GM23338 (cell line): ENCODE measurements around the gene MARCHF3. TPM values are rescaled to one million over a fixed set of nuclear protein-coding genes. Genes with fewer than 3 reads are reported as not detected.

Source experiments
- ATAC-seq: fragments of 200-7000 bp; cut with Tn5 transposase; 3 replicates; pipeline ENCODE4 v1.9.1; 2020
- DNase-seq: peaks from one replicate; pipeline ENCODE4 v3.0.0-alpha.2; 2015; ENCODE audit warnings: low spot score
- H2AFZ ChIP-seq: fragments of 200-600 bp; sonication (generic); 2 replicates; pipeline ENCODE4 v1.8.0; 2016; ENCODE audit warnings: antibody characterized with exemption, mild to moderate bottlenecking, moderate library complexity
- H3F3A ChIP-seq: fragments of 200-600 bp; sonication (generic); replicated peaks from 2 replicates; pipeline ENCODE4 v1.8.0; 2017; ENCODE audit warnings: antibody characterized with exemption, mixed run types, low read depth
- H3K27ac ChIP-seq: fragments of 200-600 bp; sonication (generic); 2 replicates; pipeline ENCODE4 v1.6.1; 2016; ENCODE audit warnings: low read depth
- H3K27me3 ChIP-seq: fragments of 200-600 bp; sonication (generic); 2 replicates; pipeline ENCODE4 v1.8.0; 2016; ENCODE audit warnings: mild to moderate bottlenecking, mixed run types, moderate library complexity; ENCODE audit not compliant: insufficient read depth
- H3K36me3 ChIP-seq: fragments of 200-600 bp; sonication (generic); 2 replicates; pipeline ENCODE4 v1.8.0; 2016; ENCODE audit warnings: mild to moderate bottlenecking; ENCODE audit not compliant: insufficient read depth
- H3K4me1 ChIP-seq: fragments of 200-600 bp; sonication (generic); 2 replicates; pipeline ENCODE4 v1.8.0; 2016; ENCODE audit warnings: mild to moderate bottlenecking, moderate library complexity; ENCODE audit not compliant: insufficient read depth
- H3K4me2 ChIP-seq: fragments of 200-600 bp; sonication (generic); 2 replicates; pipeline ENCODE4 v1.7.1; 2017; ENCODE audit warnings: mixed run types
- H3K4me3 ChIP-seq: fragments of 200-600 bp; sonication (generic); 2 replicates; pipeline ENCODE4 v1.6.1; 2016; ENCODE audit warnings: mixed run types
- H3K79me2 ChIP-seq: fragments of 200-600 bp; sonication (generic); replicated peaks from 2 replicates; pipeline ENCODE4 v1.8.0; 2017; ENCODE audit warnings: mild to moderate bottlenecking; ENCODE audit not compliant: insufficient read depth
- H3K9me2 ChIP-seq: fragments of 200-600 bp; sonication (generic); 2 replicates; pipeline ENCODE4 v1.8.0; 2017; ENCODE audit not compliant: insufficient read depth
- H4K20me1 ChIP-seq: fragments of 200-600 bp; sonication (generic); replicated peaks from 2 replicates; pipeline ENCODE4 v1.8.0; 2017; ENCODE audit warnings: mild to moderate bottlenecking; ENCODE audit not compliant: insufficient read depth
- H3K27ac Mint-ChIP-seq: 2 replicates; pipeline ENCODE4 v1.8.0; 2020; ENCODE audit warnings: inconsistent platforms, mild to moderate bottlenecking, moderate library complexity, mixed read lengths
- H3K27me3 Mint-ChIP-seq: 3 replicates; pipeline ENCODE4 v1.8.0; 2022; ENCODE audit warnings: low read depth, mild to moderate bottlenecking, moderate library complexity, mixed read lengths, inconsistent platforms; ENCODE audit not compliant: insufficient read depth, poor library complexity
- H3K36me3 Mint-ChIP-seq: 3 replicates; pipeline ENCODE4 v1.8.0; 2021; ENCODE audit warnings: low read depth, mild to moderate bottlenecking, inconsistent platforms, moderate library complexity, mixed read lengths
- H3K4me1 Mint-ChIP-seq: 3 replicates; pipeline ENCODE4 v1.8.0; 2020; ENCODE audit warnings: mild to moderate bottlenecking, inconsistent platforms, mixed read lengths
- H3K4me3 Mint-ChIP-seq: 3 replicates; pipeline ENCODE4 v1.8.0; 2021; ENCODE audit warnings: moderate library complexity, mild to moderate bottlenecking, inconsistent platforms, mixed read lengths
- H3K9me3 Mint-ChIP-seq: 3 replicates; pipeline ENCODE4 v1.8.0; 2020; ENCODE audit warnings: moderate library complexity, mild to moderate bottlenecking, inconsistent platforms, mixed read lengths
- CREB1 ChIP-seq: fragments of 250-450 bp; sonication (Bioruptor Pico); IDR thresholded peaks from 2 replicates; pipeline ENCODE4 v1.5.0; 2020; ENCODE audit warnings: low read depth, mild to moderate bottlenecking, moderate library complexity
- EZH2 ChIP-seq: fragments of 200-600 bp; sonication (generic); IDR thresholded peaks from one replicate; pipeline ENCODE4 v1.8.0; 2017; ENCODE audit warnings: antibody characterized with exemption, mild to moderate bottlenecking, low read depth; ENCODE audit not compliant: unreplicated experiment
- EZH2phosphoT487 ChIP-seq: fragments of 200-600 bp; sonication (generic); IDR thresholded peaks from one replicate; pipeline ENCODE4 v1.8.1; 2018; ENCODE audit warnings: antibody characterized with exemption; ENCODE audit not compliant: unreplicated experiment
- JUNB ChIP-seq: IDR thresholded peaks from one replicate; pipeline ENCODE4 v1.6.1; 2016; ENCODE audit warnings: antibody characterized with exemption; ENCODE audit not compliant: unreplicated experiment
- NANOG ChIP-seq: IDR thresholded peaks from 2 replicates; pipeline ENCODE4 v1.6.1; 2016; ENCODE audit warnings: antibody characterized with exemption, borderline replicate concordance
- POLR2AphosphoS5 ChIP-seq: IDR thresholded peaks from 2 replicates; pipeline ENCODE4 v1.6.1; 2016; ENCODE audit warnings: antibody characterized with exemption, low read depth
- STAT1 ChIP-seq: IDR thresholded peaks from one replicate; pipeline ENCODE4 v1.6.1; 2016; ENCODE audit warnings: antibody characterized with exemption; ENCODE audit not compliant: unreplicated experiment
- ZNF114 ChIP-seq: fragments of 250-450 bp; sonication (Bioruptor Pico); IDR thresholded peaks from 2 replicates; pipeline ENCODE4 v1.5.0; 2020; ENCODE audit warnings: mild to moderate bottlenecking, moderate library complexity
- ZNF331 ChIP-seq: fragments of 250-450 bp; sonication (Bioruptor Pico); IDR thresholded peaks from 2 replicates; pipeline ENCODE4 v1.5.0; 2020; ENCODE audit warnings: low read depth, mild to moderate bottlenecking, moderate library complexity
- polyA plus RNA-seq: library from polyadenylated mRNA; unstranded; fragments of >200 nt; fragmentation: Nextera tagmentation; extraction: Ambion mirVana; gene quantifications from 2 replicates; pipeline ENCODE4 v1.2.1, GENCODE V29; 2016
- total RNA-seq: library from RNA; depleted of rRNA; stranded (reverse); fragments of >200 nt; shearing (Covaris generic); gene quantifications from 2 replicates; pipeline ENCODE4 v1.2.3, GENCODE V29; 2014
- TF ChIP-seq, protein P1 (sequence below), 2 experiments: fragments of 200-600 bp in 1 of 2; sonication (generic) in 1 of 2; conservative IDR thresholded peaks; 2 replicates each; pipeline versions ENCODE4 v1.5.1 to v1.6.1; 2016 to 2017; ENCODE audit warnings: antibody characterized with exemption in 2 of 2, low read depth in 2 of 2, mild to moderate bottlenecking in 2 of 2, moderate library complexity in 1 of 2
- TF ChIP-seq, protein P2 (sequence below): IDR thresholded peaks from one replicate; pipeline ENCODE4 v1.6.1; 2018; ENCODE audit warnings: antibody characterized with exemption; ENCODE audit not compliant: unreplicated experiment
- TF ChIP-seq, protein P3 (sequence below): IDR thresholded peaks from 2 replicates; pipeline ENCODE4 v1.6.1; 2016; ENCODE audit warnings: antibody characterized with exemption
- TF ChIP-seq, protein P4 (sequence below): fragments of 250-450 bp; sonication (Bioruptor Pico); IDR thresholded peaks from 2 replicates; pipeline ENCODE4 v1.5.0; 2020; ENCODE audit warnings: mild to moderate bottlenecking, moderate library complexity

Gene MARCHF3
- total and polyA plus RNA-seq, 2 experiments from 2014 or later: 7.0 to 12.7 TPM

DNA sequence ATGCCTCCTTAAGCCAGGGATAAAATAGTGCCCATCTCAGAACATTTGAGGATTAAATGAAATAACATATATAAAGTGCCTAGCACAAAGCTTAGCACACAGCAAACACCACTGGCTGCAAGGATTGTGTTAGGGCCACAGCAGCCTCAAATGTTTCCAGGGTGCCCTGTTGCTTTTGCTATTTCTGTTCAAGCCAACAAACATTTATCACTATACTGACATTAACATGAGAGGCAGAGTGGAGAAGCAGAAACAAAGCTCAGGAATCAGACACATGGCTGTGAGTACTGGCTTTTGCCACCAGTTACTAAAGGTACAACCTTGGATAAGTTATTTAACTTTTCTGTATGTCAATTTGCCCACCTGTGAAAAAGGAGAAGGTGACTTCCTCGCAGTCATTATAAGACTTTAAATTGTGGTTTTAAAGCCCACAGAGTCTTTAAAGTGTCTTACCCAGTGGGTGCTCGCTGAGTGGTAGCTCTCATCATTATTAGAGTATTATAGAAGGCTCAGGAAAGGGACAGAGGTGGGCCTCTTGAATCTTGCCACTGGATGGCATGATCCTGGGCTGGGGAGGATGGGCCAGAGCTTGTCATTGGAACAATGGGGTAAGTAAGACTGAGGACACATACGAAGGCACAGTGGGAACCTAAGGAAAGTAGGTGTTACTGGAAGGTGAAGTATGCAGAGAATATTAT is 98.2 kb downstream of the MARCHF3 start:
- ATAC-seq (no peak), DNase-seq (no peak)
- Histone ChIP-seq H3K27me3 (no peaks in the 10 kb centered on the region), H3K27ac (no peak overlapping the region), H3K9me2 (peaks cover 6% of the 10 kb centered on the region; the same call in 1 of the 2 replicates), H3F3A (no peaks in the 10 kb centered on the region), H3K4me3 (no peak overlapping the region), H3K36me3 (0 out of 2 replicates have a peak, but pooled peaks cover 3% of the 10 kb centered on the region), H3K4me1 (peaks cover 11% of the 10 kb centered on the region; the same call in 1 of the 2 replicates), H4K20me1 (no peaks in the 10 kb centered on the region), H2AFZ (no peak overlapping the region), H3K79me2 (0 out of 2 replicates have a peak, but pooled peaks cover under 1% of the 10 kb centered on the region), H3K4me2 (no peak overlapping the region)
- Mint-ChIP-seq H3K9me3 (no peaks in the 10 kb centered on the region), H3K36me3 (no peaks in the 10 kb centered on the region), H3K27me3 (peaks cover 2% of the 10 kb centered on the region), H3K4me1 (peaks cover 14% of the 10 kb centered on the region), H3K27ac (no peak overlapping the region), H3K4me3 (no peak overlapping the region)
- TF ChIP-seq ZNF114 (CRISPR knock-in tag) (no peak), JUNB (no peak), NANOG (no peak), CREB1 (no peak), ZNF331 (CRISPR knock-in tag) (no peak), STAT1 (no peak), EZH2 (no peak), POLR2AphosphoS5 (no peak), EZH2phosphoT487 (no peak)
- TF ChIP-seq, protein P1, sequence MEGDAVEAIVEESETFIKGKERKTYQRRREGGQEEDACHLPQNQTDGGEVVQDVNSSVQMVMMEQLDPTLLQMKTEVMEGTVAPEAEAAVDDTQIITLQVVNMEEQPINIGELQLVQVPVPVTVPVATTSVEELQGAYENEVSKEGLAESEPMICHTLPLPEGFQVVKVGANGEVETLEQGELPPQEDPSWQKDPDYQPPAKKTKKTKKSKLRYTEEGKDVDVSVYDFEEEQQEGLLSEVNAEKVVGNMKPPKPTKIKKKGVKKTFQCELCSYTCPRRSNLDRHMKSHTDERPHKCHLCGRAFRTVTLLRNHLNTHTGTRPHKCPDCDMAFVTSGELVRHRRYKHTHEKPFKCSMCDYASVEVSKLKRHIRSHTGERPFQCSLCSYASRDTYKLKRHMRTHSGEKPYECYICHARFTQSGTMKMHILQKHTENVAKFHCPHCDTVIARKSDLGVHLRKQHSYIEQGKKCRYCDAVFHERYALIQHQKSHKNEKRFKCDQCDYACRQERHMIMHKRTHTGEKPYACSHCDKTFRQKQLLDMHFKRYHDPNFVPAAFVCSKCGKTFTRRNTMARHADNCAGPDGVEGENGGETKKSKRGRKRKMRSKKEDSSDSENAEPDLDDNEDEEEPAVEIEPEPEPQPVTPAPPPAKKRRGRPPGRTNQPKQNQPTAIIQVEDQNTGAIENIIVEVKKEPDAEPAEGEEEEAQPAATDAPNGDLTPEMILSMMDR (conservative IDR thresholded peaks at IDR 0.05; ENCODE audit: low read depth in 2 of 2): no peak
- TF ChIP-seq, protein P2, sequence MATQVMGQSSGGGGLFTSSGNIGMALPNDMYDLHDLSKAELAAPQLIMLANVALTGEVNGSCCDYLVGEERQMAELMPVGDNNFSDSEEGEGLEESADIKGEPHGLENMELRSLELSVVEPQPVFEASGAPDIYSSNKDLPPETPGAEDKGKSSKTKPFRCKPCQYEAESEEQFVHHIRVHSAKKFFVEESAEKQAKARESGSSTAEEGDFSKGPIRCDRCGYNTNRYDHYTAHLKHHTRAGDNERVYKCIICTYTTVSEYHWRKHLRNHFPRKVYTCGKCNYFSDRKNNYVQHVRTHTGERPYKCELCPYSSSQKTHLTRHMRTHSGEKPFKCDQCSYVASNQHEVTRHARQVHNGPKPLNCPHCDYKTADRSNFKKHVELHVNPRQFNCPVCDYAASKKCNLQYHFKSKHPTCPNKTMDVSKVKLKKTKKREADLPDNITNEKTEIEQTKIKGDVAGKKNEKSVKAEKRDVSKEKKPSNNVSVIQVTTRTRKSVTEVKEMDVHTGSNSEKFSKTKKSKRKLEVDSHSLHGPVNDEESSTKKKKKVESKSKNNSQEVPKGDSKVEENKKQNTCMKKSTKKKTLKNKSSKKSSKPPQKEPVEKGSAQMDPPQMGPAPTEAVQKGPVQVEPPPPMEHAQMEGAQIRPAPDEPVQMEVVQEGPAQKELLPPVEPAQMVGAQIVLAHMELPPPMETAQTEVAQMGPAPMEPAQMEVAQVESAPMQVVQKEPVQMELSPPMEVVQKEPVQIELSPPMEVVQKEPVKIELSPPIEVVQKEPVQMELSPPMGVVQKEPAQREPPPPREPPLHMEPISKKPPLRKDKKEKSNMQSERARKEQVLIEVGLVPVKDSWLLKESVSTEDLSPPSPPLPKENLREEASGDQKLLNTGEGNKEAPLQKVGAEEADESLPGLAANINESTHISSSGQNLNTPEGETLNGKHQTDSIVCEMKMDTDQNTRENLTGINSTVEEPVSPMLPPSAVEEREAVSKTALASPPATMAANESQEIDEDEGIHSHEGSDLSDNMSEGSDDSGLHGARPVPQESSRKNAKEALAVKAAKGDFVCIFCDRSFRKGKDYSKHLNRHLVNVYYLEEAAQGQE: no peak
- TF ChIP-seq, protein P3, sequence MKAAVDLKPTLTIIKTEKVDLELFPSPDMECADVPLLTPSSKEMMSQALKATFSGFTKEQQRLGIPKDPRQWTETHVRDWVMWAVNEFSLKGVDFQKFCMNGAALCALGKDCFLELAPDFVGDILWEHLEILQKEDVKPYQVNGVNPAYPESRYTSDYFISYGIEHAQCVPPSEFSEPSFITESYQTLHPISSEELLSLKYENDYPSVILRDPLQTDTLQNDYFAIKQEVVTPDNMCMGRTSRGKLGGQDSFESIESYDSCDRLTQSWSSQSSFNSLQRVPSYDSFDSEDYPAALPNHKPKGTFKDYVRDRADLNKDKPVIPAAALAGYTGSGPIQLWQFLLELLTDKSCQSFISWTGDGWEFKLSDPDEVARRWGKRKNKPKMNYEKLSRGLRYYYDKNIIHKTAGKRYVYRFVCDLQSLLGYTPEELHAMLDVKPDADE: no peak
- TF ChIP-seq, protein P4, sequence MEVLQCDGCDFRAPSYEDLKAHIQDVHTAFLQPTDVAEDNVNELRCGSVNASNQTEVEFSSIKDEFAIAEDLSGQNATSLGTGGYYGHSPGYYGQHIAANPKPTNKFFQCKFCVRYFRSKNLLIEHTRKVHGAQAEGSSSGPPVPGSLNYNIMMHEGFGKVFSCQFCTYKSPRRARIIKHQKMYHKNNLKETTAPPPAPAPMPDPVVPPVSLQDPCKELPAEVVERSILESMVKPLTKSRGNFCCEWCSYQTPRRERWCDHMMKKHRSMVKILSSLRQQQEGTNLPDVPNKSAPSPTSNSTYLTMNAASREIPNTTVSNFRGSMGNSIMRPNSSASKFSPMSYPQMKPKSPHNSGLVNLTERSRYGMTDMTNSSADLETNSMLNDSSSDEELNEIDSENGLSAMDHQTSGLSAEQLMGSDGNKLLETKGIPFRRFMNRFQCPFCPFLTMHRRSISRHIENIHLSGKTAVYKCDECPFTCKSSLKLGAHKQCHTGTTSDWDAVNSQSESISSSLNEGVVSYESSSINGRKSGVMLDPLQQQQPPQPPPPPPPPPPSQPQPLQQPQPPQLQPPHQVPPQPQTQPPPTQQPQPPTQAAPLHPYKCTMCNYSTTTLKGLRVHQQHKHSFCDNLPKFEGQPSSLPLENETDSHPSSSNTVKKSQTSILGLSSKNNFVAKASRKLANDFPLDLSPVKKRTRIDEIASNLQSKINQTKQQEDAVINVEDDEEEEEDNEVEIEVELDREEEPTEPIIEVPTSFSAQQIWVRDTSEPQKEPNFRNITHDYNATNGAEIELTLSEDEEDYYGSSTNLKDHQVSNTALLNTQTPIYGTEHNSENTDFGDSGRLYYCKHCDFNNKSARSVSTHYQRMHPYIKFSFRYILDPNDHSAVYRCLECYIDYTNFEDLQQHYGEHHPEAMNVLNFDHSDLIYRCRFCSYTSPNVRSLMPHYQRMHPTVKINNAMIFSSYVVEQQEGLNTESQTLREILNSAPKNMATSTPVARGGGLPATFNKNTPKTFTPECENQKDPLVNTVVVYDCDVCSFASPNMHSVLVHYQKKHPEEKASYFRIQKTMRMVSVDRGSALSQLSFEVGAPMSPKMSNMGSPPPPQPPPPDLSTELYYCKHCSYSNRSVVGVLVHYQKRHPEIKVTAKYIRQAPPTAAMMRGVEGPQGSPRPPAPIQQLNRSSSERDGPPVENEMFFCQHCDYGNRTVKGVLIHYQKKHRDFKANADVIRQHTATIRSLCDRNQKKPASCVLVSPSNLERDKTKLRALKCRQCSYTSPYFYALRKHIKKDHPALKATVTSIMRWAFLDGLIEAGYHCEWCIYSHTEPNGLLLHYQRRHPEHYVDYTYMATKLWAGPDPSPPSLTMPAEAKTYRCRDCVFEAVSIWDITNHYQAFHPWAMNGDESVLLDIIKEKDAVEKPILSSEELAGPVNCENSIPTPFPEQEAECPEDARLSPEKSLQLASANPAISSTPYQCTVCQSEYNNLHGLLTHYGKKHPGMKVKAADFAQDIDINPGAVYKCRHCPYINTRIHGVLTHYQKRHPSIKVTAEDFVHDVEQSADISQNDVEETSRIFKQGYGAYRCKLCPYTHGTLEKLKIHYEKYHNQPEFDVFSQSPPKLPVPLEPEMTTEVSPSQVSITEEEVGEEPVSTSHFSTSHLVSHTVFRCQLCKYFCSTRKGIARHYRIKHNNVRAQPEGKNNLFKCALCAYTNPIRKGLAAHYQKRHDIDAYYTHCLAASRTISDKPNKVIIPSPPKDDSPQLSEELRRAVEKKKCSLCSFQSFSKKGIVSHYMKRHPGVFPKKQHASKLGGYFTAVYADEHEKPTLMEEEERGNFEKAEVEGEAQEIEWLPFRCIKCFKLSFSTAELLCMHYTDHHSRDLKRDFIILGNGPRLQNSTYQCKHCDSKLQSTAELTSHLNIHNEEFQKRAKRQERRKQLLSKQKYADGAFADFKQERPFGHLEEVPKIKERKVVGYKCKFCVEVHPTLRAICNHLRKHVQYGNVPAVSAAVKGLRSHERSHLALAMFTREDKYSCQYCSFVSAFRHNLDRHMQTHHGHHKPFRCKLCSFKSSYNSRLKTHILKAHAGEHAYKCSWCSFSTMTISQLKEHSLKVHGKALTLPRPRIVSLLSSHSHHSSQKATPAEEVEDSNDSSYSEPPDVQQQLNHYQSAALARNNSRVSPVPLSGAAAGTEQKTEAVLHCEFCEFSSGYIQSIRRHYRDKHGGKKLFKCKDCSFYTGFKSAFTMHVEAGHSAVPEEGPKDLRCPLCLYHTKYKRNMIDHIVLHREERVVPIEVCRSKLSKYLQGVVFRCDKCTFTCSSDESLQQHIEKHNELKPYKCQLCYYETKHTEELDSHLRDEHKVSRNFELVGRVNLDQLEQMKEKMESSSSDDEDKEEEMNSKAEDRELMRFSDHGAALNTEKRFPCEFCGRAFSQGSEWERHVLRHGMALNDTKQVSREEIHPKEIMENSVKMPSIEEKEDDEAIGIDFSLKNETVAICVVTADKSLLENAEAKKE: no peak
